IMR-90 (cell line): Measurements from ENCODE around the gene EVA1A. TPM values are rescaled to one million over a fixed set of nuclear protein-coding genes. Genes with fewer than 3 reads are reported as not detected.
A peak's percentile ranks its signal among the peaks of the same experiment; 100 is the strongest.

ENCODE experiments used
- ATAC-seq: fragments of 200-7000 bp; cut with Tn5 transposase; 2 replicates; pipeline ENCODE4 v1.9.1; 2020; ENCODE audit warnings: low read depth, mild to moderate bottlenecking, moderate library complexity
- BruUV-seq: library from RNA; stranded (reverse); fragments of 400-500 nt; replicated peaks from 2 replicates; lab custom pipeline; 2021; lab: Mats Ljungman, UMichigan
- CTCF ChIA-PET: fragments of 300-600 bp; formaldehyde crosslinking; extraction: SDS; loops from one replicate; lab custom pipeline; 2021; ENCODE audit warnings: antibody characterized with exemption; lab: Yijun Ruan, JAX
- POLR2A ChIA-PET: fragments of 300-600 bp; sonication (Branson Sonifier 250); formaldehyde crosslinking; loops from one replicate; lab custom pipeline; 2022; ENCODE audit warnings: antibody characterized with exemption; ENCODE audit not compliant: unreplicated experiment; lab: Charles Lee
- DNase-seq: peaks from one replicate; pipeline ENCODE4 v3.0.0; 2013
- H2AFZ ChIP-seq: replicated peaks from 2 replicates; pipeline ENCODE3; 2013; ENCODE audit warnings: low read length, mild to moderate bottlenecking; ENCODE audit not compliant: poor library complexity
- H2AK5ac ChIP-seq: 2 replicates; pipeline ENCODE4 v1.6.1; 2013; ENCODE audit warnings: low read depth, low read length, inconsistent platforms
- H2AK9ac ChIP-seq: replicated peaks from 2 replicates; pipeline ENCODE3; 2013; ENCODE audit warnings: mild to moderate bottlenecking, low read depth, low read length, moderate library complexity; ENCODE audit not compliant: poor library complexity
- H2BK120ac ChIP-seq: 2 replicates; pipeline ENCODE4 v1.6.1; 2013; ENCODE audit warnings: low read depth, low read length, inconsistent platforms
- H2BK15ac ChIP-seq: 3 replicates; pipeline ENCODE4 v1.6.1; 2013; ENCODE audit warnings: low read depth, low read length, inconsistent platforms
- H2BK20ac ChIP-seq: 2 replicates; pipeline ENCODE4 v1.6.1; 2013; ENCODE audit warnings: low read depth, mild to moderate bottlenecking, inconsistent platforms, low read length, moderate library complexity
- H2BK5ac ChIP-seq: 2 replicates; pipeline ENCODE4 v1.6.1; 2013; ENCODE audit warnings: mild to moderate bottlenecking, low read depth, low read length, inconsistent platforms; ENCODE audit not compliant: poor library complexity, severe bottlenecking
- H3K14ac ChIP-seq: replicated peaks from 2 replicates; pipeline ENCODE4 v1.6.1; 2013; ENCODE audit warnings: low read depth, low read length, inconsistent platforms
- H3K18ac ChIP-seq: 2 replicates; pipeline ENCODE4 v1.6.1; 2013; ENCODE audit warnings: low read depth, low read length, control low read depth
- H3K23ac ChIP-seq: 2 replicates; pipeline ENCODE4 v1.6.1; 2013; ENCODE audit warnings: low read depth, low read length, inconsistent platforms
- H3K27ac ChIP-seq: 2 replicates; pipeline ENCODE4 v1.5.1; 2013; ENCODE audit warnings: mild to moderate bottlenecking, control low read depth, low read length; ENCODE audit not compliant: insufficient read depth
- H3K27me3 ChIP-seq: 2 replicates; pipeline ENCODE4 v1.6.1; 2013; ENCODE audit warnings: low read length; ENCODE audit not compliant: control insufficient read depth, insufficient read depth
- H3K36me3 ChIP-seq: 2 replicates; pipeline ENCODE4 v1.6.1; 2013; ENCODE audit warnings: low read length, mixed read lengths; ENCODE audit not compliant: control insufficient read depth, insufficient read depth
- H3K4ac ChIP-seq: 2 replicates; pipeline ENCODE4 v1.6.1; 2013; ENCODE audit warnings: low read depth, low read length, inconsistent platforms
- H3K4me1 ChIP-seq: 2 replicates; pipeline ENCODE4 v1.6.1; 2013; ENCODE audit warnings: low read length, mixed read lengths; ENCODE audit not compliant: control insufficient read depth, insufficient read depth
- H3K4me2 ChIP-seq: 2 replicates; pipeline ENCODE4 v1.6.1; 2013; ENCODE audit warnings: low read depth, mild to moderate bottlenecking, control low read depth, low read length, moderate library complexity
- H3K4me3 ChIP-seq: 2 replicates; pipeline ENCODE4 v1.5.1; 2013; ENCODE audit warnings: low read depth, mild to moderate bottlenecking, control low read depth, low read length, moderate library complexity; ENCODE audit not compliant: insufficient read depth
- H3K56ac ChIP-seq: 2 replicates; pipeline ENCODE4 v1.6.1; 2013; ENCODE audit warnings: low read length, inconsistent platforms; ENCODE audit not compliant: insufficient read depth; ENCODE audit errors: extremely low read depth
- H3K79me1 ChIP-seq, 2 experiments: 2 replicates each; pipeline ENCODE4 v1.6.1; 2013; ENCODE audit warnings: low read length in 2 of 2, inconsistent platforms in 1 of 2, low read depth in 1 of 2
- H3K9ac ChIP-seq: 2 replicates; pipeline ENCODE4 v1.6.1; 2013; ENCODE audit warnings: low read depth, low read length, control low read depth
- H3K9me1 ChIP-seq: 2 replicates; pipeline ENCODE4 v1.6.1; 2013; ENCODE audit warnings: low read length, inconsistent platforms; ENCODE audit not compliant: insufficient read depth
- H3K9me3 ChIP-seq: 2 replicates; pipeline ENCODE4 v1.6.1; 2013; ENCODE audit warnings: low read length; ENCODE audit not compliant: control insufficient read depth, insufficient read depth
- H4K20me1 ChIP-seq: 2 replicates; pipeline ENCODE4 v1.6.1; 2013; ENCODE audit warnings: low read length, inconsistent platforms; ENCODE audit not compliant: insufficient read depth
- H4K5ac ChIP-seq: 2 replicates; pipeline ENCODE4 v1.6.1; 2013; ENCODE audit warnings: mild to moderate bottlenecking, low read depth, low read length, control low read depth
- H4K8ac ChIP-seq, 2 experiments: 2 replicates each; pipeline ENCODE4 v1.6.1; 2013; ENCODE audit warnings: low read depth in 2 of 2, low read length in 2 of 2, control low read depth in 1 of 2, inconsistent platforms in 1 of 2
- H4K91ac ChIP-seq: 2 replicates; pipeline ENCODE4 v1.6.1; 2013; ENCODE audit warnings: low read depth, low read length, inconsistent platforms; ENCODE audit not compliant: insufficient read depth
- CEBPB ChIP-seq: IDR thresholded peaks from 2 replicates; pipeline ENCODE4 v1.6.1; 2012; ENCODE audit warnings: low read depth, low read length, improper control_type of control experiment
- CHD1 ChIP-seq: IDR thresholded peaks from 2 replicates; pipeline ENCODE4 v1.6.1; 2012; ENCODE audit warnings: low read depth, low read length, improper control_type of control experiment
- CTCF ChIP-seq: conservative IDR thresholded peaks from 2 replicates; pipeline ENCODE4 v1.5.1; 2012; ENCODE audit warnings: mild to moderate bottlenecking, low read depth, low read length, improper control_type of control experiment
- RAD21 ChIP-seq: IDR thresholded peaks from 2 replicates; pipeline ENCODE4 v1.6.1; 2012; ENCODE audit warnings: low read length, improper control_type of control experiment
- SMC3 ChIP-seq: fragments of 150-350 bp; IDR thresholded peaks from 2 replicates; pipeline ENCODE4 v1.6.1; 2016; ENCODE audit warnings: low read depth, mild to moderate bottlenecking, antibody characterized with exemption, low read length, moderate library complexity
- WGBS, 2 experiments: methylation state at CpG; one replicate each; pipeline versions ENCODE4 v1.1.5 to v1.1.7; 2013; ENCODE audit warnings: missing lambda C conversion rate in 2 of 2; ENCODE audit not compliant: insufficient read length in 1 of 2; ENCODE audit errors: extremely low coverage in 2 of 2; 5-methylcytosine and 5-hydroxymethylcytosine counted together
- dilution Hi-C: fragments of 300-500 bp; cut with HindIII; formaldehyde crosslinking; loops from one replicate; pipeline ENCODE4 v1.14.3; 2018; ENCODE audit warnings: low sequenced_read_pairs; ENCODE audit not compliant: unreplicated experiment
- in situ Hi-C: fragments of 300-500 bp; cut with MboI; formaldehyde crosslinking; loops from 3 replicates; pipeline ENCODE4 v1.14.3; 2019; ENCODE audit warnings: low sequenced_read_pairs, inconsistent platforms, mixed read lengths
- intact Hi-C: fragments of 100-400 bp; cut with micrococcal nuclease; formaldehyde crosslinking; loops from 2 replicates; pipeline ENCODE4 v1.10.0; 2022
- polyA plus RNA-seq, 3 experiments: library from polyadenylated mRNA; depleted of rRNA; stranded (reverse); fragments of >200 nt; gene quantifications; 2 replicates each; pipeline ENCODE4 v1.2.3, GENCODE V29; 2012; ENCODE audit warnings: low replicate concordance in 1 of 3
- total RNA-seq: library from RNA; depleted of rRNA; stranded (reverse); fragments of >200 nt; gene quantifications from 2 replicates; pipeline ENCODE4 v1.2.3, GENCODE V29; 2012
- TF ChIP-seq, protein P1 (sequence below): fragments of 150-350 bp; IDR thresholded peaks from 2 replicates; pipeline ENCODE4 v1.6.1; 2016; ENCODE audit warnings: low read depth, mild to moderate bottlenecking, low read length, moderate library complexity, borderline replicate concordance

Gene EVA1A
- total and polyA plus RNA-seq, 2 of the 4 experiments (the other 2 are of a cell fraction): 54.5 to 93.7 TPM

DNA sequence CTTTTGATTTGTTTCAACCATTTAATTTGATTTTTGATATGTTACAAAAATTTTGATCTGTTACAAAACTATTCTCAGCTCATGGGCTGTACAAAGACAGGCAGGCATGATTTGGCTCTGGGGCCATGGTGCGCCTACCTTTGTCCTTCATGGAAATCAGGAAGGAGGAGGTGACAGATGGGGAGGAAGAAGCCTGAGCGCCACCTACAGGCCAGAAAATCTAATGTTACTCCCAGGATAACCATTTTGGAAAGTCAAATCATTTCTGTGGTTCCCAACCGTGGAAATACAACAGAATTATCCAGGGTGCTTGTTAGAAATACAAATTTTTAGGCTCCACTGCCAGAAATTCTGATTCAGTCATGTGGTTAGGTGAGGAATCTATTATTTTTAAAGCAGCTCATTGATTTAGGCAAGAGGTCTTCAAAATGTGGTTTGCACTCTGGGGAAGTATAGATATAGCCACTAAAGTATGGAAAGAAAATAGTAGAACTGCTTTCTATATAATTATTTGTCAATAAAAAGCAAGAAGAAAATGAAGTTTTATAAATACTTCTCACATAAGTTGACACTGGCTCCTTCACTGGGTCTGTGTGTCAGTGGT lies 93.9 kb downstream of the EVA1A start:
- Histone ChIP-seq H4K20me1 (no peaks in the 10 kb centered on the region), H3K36me3 (no peaks in the 10 kb centered on the region), H3K56ac (no peak overlapping the region), H3K4me3 (no peak overlapping the region), H3K4ac (no peak overlapping the region), H3K27ac (no peak overlapping the region), H3K9ac (no peak overlapping the region), H4K5ac (no peak overlapping the region), H3K9me1 (no peaks in the 10 kb centered on the region), H3K9me3 (no peaks in the 10 kb centered on the region), H4K91ac (no peak overlapping the region), H3K79me1 (no peaks in the 10 kb centered on the region), H2AK9ac (no peak overlapping the region), H3K4me2 (no peak overlapping the region), H2AK5ac (no peak overlapping the region), H3K18ac (no peak overlapping the region), H2BK5ac (no peak overlapping the region), H2BK15ac (no peak overlapping the region), H2BK20ac (no peak overlapping the region), H2AFZ (no peak overlapping the region), H3K23ac (no peak overlapping the region), H4K8ac (no peak overlapping the region), H2BK120ac (no peak overlapping the region), H3K27me3 (peaks cover 19% of the 10 kb centered on the region), H3K14ac (no peak overlapping the region), H3K4me1 (no peaks in the 10 kb centered on the region)
- WGBS, 2 experiments: no CpG with 5 or more reads among the region's 3 CpGs
- BruUV-seq: no TSS peak
- intact Hi-C loops: loop anchor here (5.0 kb wide), 1 partner anchor 50 kb away; no protein-coding TSS in a partner anchor
- ATAC-seq (no peak), DNase-seq (peak; percentile 15)
- TF ChIP-seq, protein P1, sequence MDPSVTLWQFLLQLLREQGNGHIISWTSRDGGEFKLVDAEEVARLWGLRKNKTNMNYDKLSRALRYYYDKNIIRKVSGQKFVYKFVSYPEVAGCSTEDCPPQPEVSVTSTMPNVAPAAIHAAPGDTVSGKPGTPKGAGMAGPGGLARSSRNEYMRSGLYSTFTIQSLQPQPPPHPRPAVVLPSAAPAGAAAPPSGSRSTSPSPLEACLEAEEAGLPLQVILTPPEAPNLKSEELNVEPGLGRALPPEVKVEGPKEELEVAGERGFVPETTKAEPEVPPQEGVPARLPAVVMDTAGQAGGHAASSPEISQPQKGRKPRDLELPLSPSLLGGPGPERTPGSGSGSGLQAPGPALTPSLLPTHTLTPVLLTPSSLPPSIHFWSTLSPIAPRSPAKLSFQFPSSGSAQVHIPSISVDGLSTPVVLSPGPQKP: no peak
- no peak for TF ChIP-seq CHD1
- peak; percentile 38; the same call in 1 of the 2 replicates for TF ChIP-seq RAD21
- peak; percentile 53 for TF ChIP-seq CTCF
- TF ChIP-seq SMC3: peak; percentile 35; the same call in 1 of the 2 replicates
- TF ChIP-seq CEBPB: no peak
- ChIA-PET POLR2A (no interaction called here), CTCF (interaction anchor here (0.9 to 5.5 kb wide), 12 partner anchors 11 to 169 kb away, joined by 3 to 36 read pairs (median 4); no protein-coding TSS in a partner anchor)
- dilution Hi-C loops: loop anchor here (25.0 kb wide), 1 partner anchor 170 kb away; the partner anchor contains the start of gene MRPL19
- in situ Hi-C loops: loop anchor here (5.0 kb wide), 1 partner anchor 140 kb away; no protein-coding TSS in a partner anchor
